ENCODE measurements around the gene CDC7.

GRCh38 chr1:91546301-91546581 is 45.6 kb downstream of the CDC7 start:
- no peak for TF ChIP-seq CTCF (IDR thresholded peaks at IDR 0.05)
- TF ChIP-seq POLR2A (IDR thresholded peaks at IDR 0.05), result no peak

All from breast epithelium (tissue), 3 donors.